ENCODE measurements around the gene CBLB. TPM values are rescaled to one million over a fixed set of nuclear protein-coding genes. Genes with fewer than 3 reads are reported as not detected.

Gene CBLB
- total RNA-seq, 2 donors from 2014 or later = 20.2 to 34.5 TPM

GRCh38 chr3:105708980-105709379 is 159.8 kb downstream of the CBLB start:
- DNase-seq = no peak
- Histone ChIP-seq H3K9ac (ENCODE audit: low read depth in 2 of 2, low read length in 2 of 2) (no peak overlapping the region), H3K27me3 (no peaks in the 10 kb centered on the region), H3K4me3 (no peak overlapping the region), H3K9me3 (no peaks in the 10 kb centered on the region), H3K36me3 (no peaks in the 10 kb centered on the region), H3K4me1 (no peaks in the 10 kb centered on the region), H3K27ac (no peak overlapping the region)
- TF ChIP-seq CTCF (IDR thresholded peaks at IDR 0.05) = no peak
- intact Hi-C loops (cut with DNase I) = no loop called here

- Histone ChIP-seq H3K4me1 (no peaks in the 10 kb centered on the region), H3K27me3 (no peaks in the 10 kb centered on the region), H3K9ac (ENCODE audit: low read depth in 2 of 2, low read length in 2 of 2) (no peak overlapping the region), H3K36me3 (no peaks in the 10 kb centered on the region), H3K9me3 (no peaks in the 10 kb centered on the region), H3K27ac (no peak overlapping the region), H3K4me3 (no peak overlapping the region)
- intact Hi-C loops (cut with DNase I) = no loop called here
- no peak for TF ChIP-seq CTCF (IDR thresholded peaks at IDR 0.05)
- no peak for DNase-seq
These were observed 161.8 kb downstream of the CBLB start for GRCh38 chr3:105707009-105707408.

GRCh38 chr3:105704726-105705410 is 163.9 kb downstream of the CBLB start:
- H3K4me1 ChIP-seq = no peaks in the 10 kb centered on the region
- no peak overlapping the region for H3K9ac ChIP-seq (ENCODE audit: low read depth in 2 of 2, low read length in 2 of 2)
- H3K9me3 ChIP-seq = no peaks in the 10 kb centered on the region
- TF ChIP-seq CTCF (IDR thresholded peaks at IDR 0.05) = no peak
- intact Hi-C loops (cut with DNase I) = no loop called here
- DNase-seq = no peak
- H3K4me3 ChIP-seq = no peak overlapping the region
- no peak overlapping the region for H3K27ac ChIP-seq
- H3K36me3 ChIP-seq = no peaks in the 10 kb centered on the region
- H3K27me3 ChIP-seq = no peaks in the 10 kb centered on the region

GRCh38 chr3:105700575-105700974 is 168.2 kb downstream of the CBLB start:
- Histone ChIP-seq H3K4me1 (no peaks in the 10 kb centered on the region), H3K9ac (ENCODE audit: low read depth in 2 of 2, low read length in 2 of 2) (no peak overlapping the region)
- intact Hi-C loops (cut with DNase I) = no loop called here

GRCh38 chr3:105691633-105692032 is 177.2 kb downstream of the CBLB start:
- no peak for TF ChIP-seq CTCF (IDR thresholded peaks at IDR 0.05)
- Histone ChIP-seq H3K4me3 (no peak overlapping the region), H3K27ac (no peak overlapping the region), H3K27me3 (no peaks in the 10 kb centered on the region), H3K4me1 (no peaks in the 10 kb centered on the region), H3K9me3 (no peaks in the 10 kb centered on the region), H3K36me3 (no peaks in the 10 kb centered on the region), H3K9ac (ENCODE audit: low read depth in 2 of 2, low read length in 2 of 2) (no peak overlapping the region)
- DNase-seq = no peak
- intact Hi-C loops (cut with DNase I) = no loop called here

More at GRCh38 chr3:105700575-105700974, 168.2 kb downstream of the CBLB start:
- H3K4me3 ChIP-seq = no peak overlapping the region
- H3K36me3 ChIP-seq = no peaks in the 10 kb centered on the region
- TF ChIP-seq CTCF (IDR thresholded peaks at IDR 0.05) = no peak
- H3K27ac ChIP-seq = no peak overlapping the region
- no peaks in the 10 kb centered on the region for H3K9me3 ChIP-seq
- H3K27me3 ChIP-seq = no peaks in the 10 kb centered on the region
- DNase-seq = no peak

Measured in colonic mucosa (tissue), 4 donors.